ENCODE measurements around the gene HENMT1.
"Not testable (repeated sequence)": the region's sequence is repeated elsewhere in the genome, so short reads cannot be mapped to it uniquely, and the experiment has no call there.

Gene HENMT1

GRCh38 chr1:108661030-108661609, at the start of gene HENMT1:
Gene HENMT1 (minus strand): TSS chr1:108661093. CDS start chr1:108659884, 1,209 bp downstream.
- DNase-seq = peak; percentile 76

- DNase-seq = peak; percentile 39
Observed at GRCh38 chr1:108708691-108709660, 48.1 kb upstream of the HENMT1 start.

- no peak for DNase-seq
Observed at GRCh38 chr1:108706643-108707042, 45.8 kb upstream of the HENMT1 start.

GRCh38 chr1:108704496-108704895, 43.6 kb upstream of the HENMT1 start:
- no peak for DNase-seq

GRCh38 chr1:108703939-108704338, 43.0 kb upstream of the HENMT1 start:
- DNase-seq = peak; percentile 29

- DNase-seq = not testable (repeated sequence)
Observed at GRCh38 chr1:108702109-108702508, 41.2 kb upstream of the HENMT1 start.

GRCh38 chr1:108701176-108701849, 40.4 kb upstream of the HENMT1 start:
- DNase-seq = no peak

GRCh38 chr1:108699375-108700332, 38.8 kb upstream of the HENMT1 start:
- DNase-seq = peak; percentile 74

- peak; percentile 45 for DNase-seq
Observed at GRCh38 chr1:108695535-108695934, 34.6 kb upstream of the HENMT1 start.

- DNase-seq = peak; percentile 60
Observed at GRCh38 chr1:108692724-108693655, 32.1 kb upstream of the HENMT1 start.

- peak; percentile 93 for DNase-seq
Observed at GRCh38 chr1:108691942-108692723, 31.2 kb upstream of the HENMT1 start, which contains the start of gene PRPF38B. Gene PRPF38B (plus strand): TSS chr1:108692310. CDS start chr1:108692592, 282 bp downstream.

GRCh38 chr1:108691128-108691941, 30.4 kb upstream of the HENMT1 start:
- DNase-seq = peak; percentile 9

- no peak for DNase-seq
Observed at GRCh38 chr1:108686614-108687313, 25.9 kb upstream of the HENMT1 start.

- no peak for DNase-seq
Observed at GRCh38 chr1:108685529-108685928, 24.6 kb upstream of the HENMT1 start.

- not testable (repeated sequence) for DNase-seq
Observed at GRCh38 chr1:108681701-108682100, 20.8 kb upstream of the HENMT1 start.

GRCh38 chr1:108679586-108680213, 18.8 kb upstream of the HENMT1 start:
- no peak for DNase-seq

- peak; percentile 75 for DNase-seq
Observed at GRCh38 chr1:108678706-108679105, 17.8 kb upstream of the HENMT1 start.

- no peak for DNase-seq
Observed at GRCh38 chr1:108671143-108671542, 10.2 kb upstream of the HENMT1 start.
